ENCODE results near the gene LHFPL2.

Gene LHFPL2

GRCh38 chr5:78595458-78595921 is 53.1 kb downstream of the LHFPL2 start:
- DNase-seq (ENCODE audit: low read depth in 2 of 2): no peak

- DNase-seq (ENCODE audit: low read depth in 2 of 2): no peak
These were observed 53.7 kb downstream of the LHFPL2 start for GRCh38 chr5:78594610-78595457.

- DNase-seq (ENCODE audit: low read depth in 2 of 2): no peak
These were observed 54.6 kb downstream of the LHFPL2 start for GRCh38 chr5:78594021-78594420.

GRCh38 chr5:78593465-78593864 is 55.1 kb downstream of the LHFPL2 start:
- DNase-seq (ENCODE audit: low read depth in 2 of 2): no peak

- DNase-seq (ENCODE audit: low read depth in 2 of 2): no peak
These were observed 55.7 kb downstream of the LHFPL2 start for GRCh38 chr5:78592735-78593386.

- no peak for DNase-seq (ENCODE audit: low read depth in 2 of 2)
These were observed 56.4 kb downstream of the LHFPL2 start for GRCh38 chr5:78591972-78592700.

DNA sequence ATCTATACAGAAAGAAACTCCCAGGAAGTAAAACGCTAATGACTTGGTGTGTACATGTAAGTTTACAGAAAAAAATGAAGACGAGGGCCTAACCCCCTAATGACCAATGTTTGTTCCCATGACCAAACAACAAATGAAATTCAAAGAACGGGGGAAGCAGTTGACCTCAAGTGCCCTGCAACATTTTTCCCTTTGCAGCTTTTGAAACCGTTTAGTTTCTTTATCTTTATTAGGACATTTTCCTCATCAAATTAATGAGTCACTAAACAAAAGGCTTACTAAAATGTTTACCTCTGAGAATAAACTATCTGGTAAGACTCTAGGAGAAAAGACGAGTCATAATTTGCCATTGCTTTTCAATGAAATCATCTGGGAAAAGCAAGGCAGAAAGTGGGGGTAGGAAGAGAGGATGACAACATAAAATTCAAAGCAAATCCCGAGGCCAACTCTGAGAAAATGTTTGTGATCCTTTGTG is 57.4 kb downstream of the LHFPL2 start:
- DNase-seq (ENCODE audit: low read depth in 2 of 2): no peak

DNA sequence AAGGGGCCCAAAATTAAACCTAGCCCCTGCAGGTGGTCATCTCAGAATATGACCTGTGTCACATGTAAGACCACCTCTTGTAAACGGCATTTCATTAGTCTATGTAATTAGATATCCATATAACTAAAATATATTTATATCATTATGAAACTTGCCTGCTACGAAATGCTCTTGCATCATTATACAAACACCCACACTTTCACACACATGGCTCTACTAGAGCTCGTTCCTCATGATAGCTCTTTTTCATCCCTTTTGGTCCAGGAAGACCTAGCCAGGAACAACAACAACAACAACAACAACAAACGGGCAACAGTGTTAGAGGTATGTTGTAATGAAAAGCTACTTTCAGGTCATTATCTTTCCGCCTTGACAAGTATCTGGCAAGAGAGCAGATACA is 58.6 kb downstream of the LHFPL2 start:
- DNase-seq (ENCODE audit: low read depth in 2 of 2): no peak

DNA sequence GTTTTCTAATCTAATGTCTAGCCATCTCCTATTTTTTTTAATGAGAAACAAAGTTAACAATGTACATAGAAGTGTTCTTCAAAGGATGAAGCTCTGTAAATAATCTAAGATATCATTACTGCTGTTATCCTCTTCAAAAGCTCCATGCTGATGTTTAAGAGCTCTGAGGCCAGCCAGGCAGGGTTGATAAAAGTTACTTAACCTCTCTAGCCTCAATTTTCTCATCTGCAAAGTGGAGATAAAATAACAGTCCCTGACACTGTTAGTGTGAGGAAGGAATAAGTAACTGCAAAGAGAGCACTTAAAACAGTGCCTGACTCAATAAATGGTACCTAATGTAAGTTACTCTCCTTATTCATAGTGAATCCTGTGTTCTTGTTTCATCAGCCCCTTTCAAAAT is 60.1 kb downstream of the LHFPL2 start:
- no peak for DNase-seq (ENCODE audit: low read depth in 2 of 2)

DNA sequence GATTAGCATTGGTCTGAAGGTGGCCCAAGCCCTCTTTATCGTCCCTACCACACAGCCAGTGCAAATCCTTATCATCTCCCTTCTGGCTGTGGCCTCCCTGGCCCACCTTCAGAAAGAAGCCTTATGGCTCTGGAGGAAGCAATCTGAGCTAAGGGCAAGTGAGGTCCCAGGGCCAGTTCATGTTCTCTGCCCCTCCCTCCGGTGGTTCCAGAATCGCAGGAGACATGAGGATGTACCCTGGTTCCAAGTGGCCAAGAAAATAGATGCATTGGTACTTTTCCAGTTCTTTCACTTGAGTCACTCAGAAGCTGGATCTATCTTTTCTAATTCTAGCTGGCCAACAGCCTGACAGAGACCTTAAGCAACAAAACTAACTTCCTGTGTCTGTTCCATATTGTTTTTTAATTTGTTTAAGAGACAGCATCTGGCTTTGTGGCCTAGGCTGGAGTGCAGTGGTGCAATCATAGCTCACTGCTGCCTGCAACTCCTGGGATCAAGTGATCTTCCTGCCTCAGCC is 60.7 kb downstream of the LHFPL2 start:
- DNase-seq (ENCODE audit: low read depth in 2 of 2): no peak

- no peak for DNase-seq (ENCODE audit: low read depth in 2 of 2)
These were observed 61.3 kb downstream of the LHFPL2 start for GRCh38 chr5:78587081-78587774.

DNA sequence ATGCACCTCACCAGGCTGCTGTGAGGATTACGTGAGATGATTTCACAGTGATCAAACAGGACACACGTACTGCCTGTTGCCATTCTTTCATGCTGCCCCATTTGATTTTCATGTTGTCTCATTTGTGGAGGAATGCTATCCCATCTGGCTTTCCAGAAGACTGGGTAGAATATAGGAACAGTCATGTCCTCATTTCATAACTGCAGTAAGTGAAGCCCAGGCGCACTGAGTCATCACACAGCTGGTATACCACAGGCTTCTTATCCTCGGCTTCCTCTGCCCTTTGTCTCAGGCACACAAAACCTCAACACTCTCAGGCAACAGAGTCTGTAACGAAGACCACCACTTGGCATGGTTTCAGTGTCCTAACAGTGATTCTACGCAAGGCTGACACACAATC is 62.3 kb downstream of the LHFPL2 start:
- DNase-seq (ENCODE audit: low read depth in 2 of 2): no peak

GRCh38 chr5:78578015-78578414 is 70.6 kb downstream of the LHFPL2 start:
- DNase-seq (ENCODE audit: low read depth in 2 of 2): no peak

DNA sequence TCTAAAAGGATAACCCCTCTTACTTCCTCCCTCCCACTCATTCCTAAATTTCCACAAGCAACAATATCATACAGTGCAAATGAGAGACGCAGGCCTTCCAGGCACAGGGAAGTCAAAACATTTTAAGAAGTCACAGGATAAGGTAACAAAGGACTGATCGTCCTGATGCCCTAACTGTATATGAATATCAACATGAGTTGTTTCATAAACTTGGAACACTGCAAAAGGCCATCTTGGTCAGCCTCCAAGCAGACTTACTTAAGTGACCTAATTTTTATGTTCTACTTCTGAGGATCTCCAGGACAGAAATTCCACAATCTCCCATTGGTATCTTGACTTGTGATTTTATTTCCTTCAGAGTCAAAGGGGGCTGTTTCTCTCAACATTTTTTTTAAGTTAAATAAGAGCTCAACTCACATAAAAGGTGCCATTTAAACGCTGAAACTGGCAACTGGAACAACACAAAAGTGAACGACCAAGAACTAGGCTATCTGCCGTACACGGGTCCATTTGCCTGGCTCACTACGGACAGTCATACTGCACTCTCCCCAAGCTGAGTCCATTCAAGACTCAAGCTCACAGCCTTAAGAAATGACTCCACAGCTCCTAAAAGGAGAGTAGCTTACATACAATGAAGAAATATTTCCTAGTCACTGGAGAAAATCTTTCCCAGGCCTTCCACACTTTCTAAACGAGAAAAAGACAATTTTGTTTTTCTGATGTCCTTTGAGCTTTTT is 71.3 kb downstream of the LHFPL2 start:
- DNase-seq (ENCODE audit: low read depth in 2 of 2): no peak

DNA sequence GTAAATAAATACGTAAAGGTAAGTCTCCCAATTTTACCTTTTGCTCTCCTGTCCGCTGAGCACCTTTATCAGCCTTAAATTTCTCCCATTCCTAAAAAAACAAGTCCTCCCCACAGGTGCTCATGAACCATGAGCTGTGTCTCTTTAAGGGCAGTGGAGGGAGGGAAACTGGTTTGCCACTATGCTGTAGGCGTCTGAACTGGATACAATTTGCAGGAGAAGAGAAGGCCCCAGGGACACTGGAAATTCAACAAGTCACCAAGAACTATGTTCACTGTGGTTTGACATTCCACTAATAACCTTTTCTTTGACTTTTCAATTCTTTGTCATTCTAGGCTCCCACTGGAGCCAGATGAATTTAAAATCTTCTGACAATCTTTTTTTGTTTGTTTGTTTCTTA is 72.2 kb downstream of the LHFPL2 start:
- no peak for DNase-seq (ENCODE audit: low read depth in 2 of 2)

DNA sequence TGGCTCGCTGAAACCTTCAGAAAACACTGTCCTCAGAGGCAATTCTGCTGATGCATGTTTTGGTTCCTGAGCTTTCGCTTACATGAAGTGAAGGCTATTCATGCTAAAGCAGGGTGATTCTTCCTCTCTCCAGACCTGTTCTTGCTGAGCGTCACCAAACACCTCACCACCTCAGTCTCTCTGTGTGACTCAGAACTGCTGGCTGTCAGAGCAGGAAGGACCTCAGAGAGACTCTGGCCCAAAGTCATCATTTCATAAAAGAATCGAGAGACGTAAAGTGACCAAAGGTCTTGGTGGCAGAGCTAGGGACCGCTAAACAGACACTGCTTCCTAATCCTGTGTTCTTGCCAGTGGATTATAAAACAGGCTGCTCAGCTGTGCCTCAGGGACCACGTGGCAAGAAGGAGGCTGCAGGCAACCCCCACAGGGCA is 73.8 kb downstream of the LHFPL2 start:
- DNase-seq (ENCODE audit: low read depth in 2 of 2): no peak

- DNase-seq (ENCODE audit: low read depth in 2 of 2): no peak
These were observed 74.4 kb downstream of the LHFPL2 start for GRCh38 chr5:78574131-78574673.

DNA sequence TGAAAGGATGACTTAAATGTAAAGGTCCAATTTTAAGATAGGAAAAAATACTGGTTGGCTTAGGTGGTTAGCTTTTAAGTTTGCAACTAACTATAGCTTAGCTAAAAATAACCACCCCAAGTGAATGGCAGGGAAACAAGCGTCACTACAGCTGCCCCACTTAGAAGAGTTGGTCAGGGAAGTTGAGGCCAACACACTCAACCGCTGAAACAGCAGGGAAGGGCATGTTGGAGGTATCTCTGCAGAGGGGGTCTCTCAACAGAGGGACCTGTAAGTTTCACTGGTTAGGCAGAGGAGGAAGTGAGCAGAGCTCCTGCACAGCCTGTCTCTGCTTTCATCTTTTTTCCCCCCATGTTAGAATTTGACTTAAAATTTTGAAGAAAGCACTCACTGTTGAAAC is 75.3 kb downstream of the LHFPL2 start:
- DNase-seq (ENCODE audit: low read depth in 2 of 2): no peak

DNA sequence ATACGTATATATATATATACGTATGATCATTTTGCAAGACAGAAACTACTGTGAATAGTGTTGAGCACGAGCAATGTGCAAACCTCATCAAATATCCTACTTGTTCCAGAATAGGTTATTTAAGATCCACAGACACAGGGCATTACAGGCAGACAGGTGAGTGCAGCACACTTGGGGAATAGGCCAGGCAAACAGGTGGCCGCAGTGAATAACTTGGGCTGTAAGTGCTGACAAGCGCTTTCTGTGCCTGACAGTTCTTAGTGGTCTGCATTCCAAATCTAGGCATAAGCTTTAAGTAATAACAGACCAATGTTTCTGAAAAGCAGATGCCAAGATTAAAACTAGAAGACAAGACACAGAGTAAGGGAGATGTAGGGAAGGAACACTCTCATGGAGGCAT is 77.9 kb downstream of the LHFPL2 start:
- DNase-seq (ENCODE audit: low read depth in 2 of 2): no peak

DNA sequence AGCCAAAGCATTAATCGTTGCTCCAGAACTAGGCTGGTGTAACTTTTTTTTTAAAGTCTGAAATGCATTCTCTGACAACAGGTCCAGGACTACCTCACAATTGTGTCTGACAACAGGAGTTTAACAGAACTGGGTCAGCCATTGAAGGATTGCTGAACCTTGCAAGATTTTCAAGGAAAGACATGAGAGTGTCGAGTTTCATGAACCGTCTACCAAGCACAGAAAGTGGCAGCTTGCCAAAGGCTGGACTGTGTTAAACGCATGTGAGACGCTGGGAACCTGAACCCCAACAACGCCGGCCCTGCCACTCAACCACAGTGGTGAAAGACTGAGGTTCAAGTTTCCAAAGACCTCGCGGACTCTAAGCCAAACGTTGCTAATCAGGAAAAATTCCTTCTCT is 79.1 kb downstream of the LHFPL2 start:
- DNase-seq (ENCODE audit: low read depth in 2 of 2): no peak

DNA sequence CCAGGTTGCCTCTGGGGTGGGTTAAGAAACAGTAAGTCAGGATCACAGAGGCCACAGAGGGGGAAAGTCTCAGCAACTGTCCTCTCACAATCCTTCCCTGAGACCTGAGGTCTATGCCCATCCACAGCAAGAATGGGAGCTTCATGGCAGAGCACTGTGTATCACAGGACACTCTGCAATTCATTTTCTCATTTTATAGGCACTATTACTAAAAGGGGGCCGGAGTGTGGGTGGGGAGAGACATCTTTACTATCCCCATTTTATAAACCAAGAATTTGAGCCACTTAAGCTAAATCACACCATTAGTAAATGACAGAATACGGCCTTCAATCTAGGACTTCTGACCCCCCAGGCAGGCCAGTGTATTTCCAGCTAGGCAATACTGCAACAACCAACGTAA is 79.9 kb downstream of the LHFPL2 start:
- no peak for DNase-seq (ENCODE audit: low read depth in 2 of 2)

Measured in stimulated activated CD8-positive, alpha-beta memory T cell treated with anti-CD3 and anti-CD28 coated beads, Interleukin-7, amount 100 ng/mL, for 4 hours (primary cell).